Activated naive CD8-positive, alpha-beta T cell treated with anti-CD3 and anti-CD28 coated beads, Interleukin-2, amount 10 ng/mL, durations not matched to agents 7 days and 5 days (primary cell): ENCODE results near the gene KLRC3. TPM values are rescaled to one million over a fixed set of nuclear protein-coding genes. Genes with fewer than 3 reads are reported as not detected.
"Not testable (repeated sequence)": the region's sequence is repeated elsewhere in the genome, so short reads cannot be mapped to it uniquely, and the experiment has no call there.

Experiments used
- ATAC-seq: fragments of 150-1000 bp; cut with Tn5 transposase; one replicate; pipeline ENCODE4 v1.10.0; 2021; ENCODE audit warnings: low read depth, moderate library complexity
- POLR2A ChIA-PET: fragments of 350-600 bp; sonication (Branson Sonifier 250); formaldehyde crosslinking; loops from one replicate; lab custom pipeline; 2021; ENCODE audit warnings: antibody characterized with exemption; lab: Charles Lee
- DNase-seq: peaks from one replicate; pipeline ENCODE4 v3.0.0; 2021
- H3K27ac Mint-ChIP-seq: one replicate; pipeline ENCODE4 v1.8.0; 2022; ENCODE audit warnings: mild to moderate bottlenecking, mixed read lengths
- H3K27me3 Mint-ChIP-seq: one replicate; pipeline ENCODE4 v1.8.0; 2022; ENCODE audit warnings: mild to moderate bottlenecking, moderate library complexity, mixed read lengths
- H3K36me3 Mint-ChIP-seq: one replicate; pipeline ENCODE4 v1.8.0; 2021; ENCODE audit warnings: mild to moderate bottlenecking, mixed read lengths
- H3K4me1 Mint-ChIP-seq: one replicate; pipeline ENCODE4 v1.8.0; 2021; ENCODE audit warnings: mixed read lengths
- H3K4me3 Mint-ChIP-seq: one replicate; pipeline ENCODE4 v1.8.0; 2022; ENCODE audit warnings: mild to moderate bottlenecking, moderate library complexity, mixed read lengths
- H3K9me3 Mint-ChIP-seq: one replicate; pipeline ENCODE4 v1.8.0; 2021; ENCODE audit warnings: mixed read lengths
- total RNA-seq, 2 experiments: library from RNA; stranded (reverse); gene quantifications; one replicate each; pipeline ENCODE4 v1.2.3, GENCODE V29; 2021

Gene KLRC3
- total RNA-seq, result 1 to 10 TPM; 3.0 to 5.6 TPM

- H3K27ac Mint-ChIP-seq, H3K9me3 Mint-ChIP-seq, H3K36me3 Mint-ChIP-seq, ATAC-seq, DNase-seq, H3K4me1 Mint-ChIP-seq, H3K27me3 Mint-ChIP-seq, POLR2A ChIA-PET: not testable (repeated sequence)
- H3K4me3 Mint-ChIP-seq, result peak within 1 kb of the TSS; percentile 54
These were observed at the start of gene KLRC3 for GRCh38 chr12:10420334-10420733. Gene KLRC3 (minus strand): TSS chr12:10420595. CDS start chr12:10420550, 45 bp downstream.

- no peak overlapping the region for H3K27ac Mint-ChIP-seq
These were observed 49.3 kb upstream of the KLRC3 start for GRCh38 chr12:10469701-10470100.

GRCh38 chr12:10466311-10466710, 45.9 kb upstream of the KLRC3 start:
- H3K27ac Mint-ChIP-seq, result no peak overlapping the region
- DNase-seq (no peak), ATAC-seq (no peak)
- POLR2A ChIA-PET, result no interaction called here
- no peaks in the 10 kb centered on the region for H3K27me3 Mint-ChIP-seq
- H3K4me3 Mint-ChIP-seq, result no peak overlapping the region
- H3K36me3 Mint-ChIP-seq, result peaks cover 34% of the 10 kb centered on the region
- H3K4me1 Mint-ChIP-seq, result no peaks in the 10 kb centered on the region
- peaks cover 41% of the 10 kb centered on the region for H3K9me3 Mint-ChIP-seq

More at GRCh38 chr12:10469701-10470100, 49.3 kb upstream of the KLRC3 start:
- no peak for DNase-seq
- H3K9me3 Mint-ChIP-seq, result peaks cover 28% of the 10 kb centered on the region
- H3K4me3 Mint-ChIP-seq, result no peak overlapping the region
- no peaks in the 10 kb centered on the region for H3K4me1 Mint-ChIP-seq
- no peaks in the 10 kb centered on the region for H3K27me3 Mint-ChIP-seq
- H3K36me3 Mint-ChIP-seq, result peaks cover 18% of the 10 kb centered on the region
- POLR2A ChIA-PET, result no interaction called here
- ATAC-seq, result no peak

- ATAC-seq, result no peak
These were observed 37.4 kb upstream of the KLRC3 start for GRCh38 chr12:10457760-10458159.

DNA sequence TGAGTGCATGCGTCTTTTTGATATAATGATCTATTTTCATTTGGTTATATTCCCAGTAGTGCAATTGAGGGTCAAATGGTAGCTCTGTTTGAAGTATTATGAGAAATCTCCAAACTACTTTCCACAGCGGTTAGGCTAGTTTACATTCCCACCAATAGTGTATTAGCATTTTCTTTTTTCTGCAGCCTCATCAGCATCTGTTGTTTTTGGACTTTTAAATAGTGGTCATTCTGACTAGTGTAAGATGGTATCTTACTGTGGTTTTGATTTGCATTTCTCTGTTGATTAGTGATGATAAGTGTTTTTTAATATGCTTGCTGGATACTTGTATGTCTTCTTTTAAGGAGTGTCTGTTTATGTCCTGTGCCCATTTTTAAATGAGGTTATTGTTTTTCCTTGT, 36.5 kb upstream of the KLRC3 start:
- Mint-ChIP-seq H3K4me1 (peaks cover 6% of the 10 kb centered on the region), H3K27ac (no peak overlapping the region), H3K27me3 (no peaks in the 10 kb centered on the region), H3K9me3 (peaks cover 37% of the 10 kb centered on the region), H3K36me3 (peaks cover 38% of the 10 kb centered on the region), H3K4me3 (no peak overlapping the region)
- DNase-seq, result no peak
- POLR2A ChIA-PET, result no interaction called here
- ATAC-seq, result no peak

More at GRCh38 chr12:10457760-10458159, 37.4 kb upstream of the KLRC3 start:
- H3K27ac Mint-ChIP-seq, result no peak overlapping the region
- no peaks in the 10 kb centered on the region for H3K27me3 Mint-ChIP-seq
- H3K4me1 Mint-ChIP-seq, result peaks cover 6% of the 10 kb centered on the region
- H3K4me3 Mint-ChIP-seq, result no peak overlapping the region
- peaks cover 45% of the 10 kb centered on the region for H3K9me3 Mint-ChIP-seq
- POLR2A ChIA-PET, result no interaction called here
- H3K36me3 Mint-ChIP-seq, result peaks cover 45% of the 10 kb centered on the region
- no peak for DNase-seq

- no peak overlapping the region for H3K27ac Mint-ChIP-seq
- POLR2A ChIA-PET, result no interaction called here
- no peaks in the 10 kb centered on the region for H3K27me3 Mint-ChIP-seq
- peaks cover 36% of the 10 kb centered on the region for H3K36me3 Mint-ChIP-seq
- ATAC-seq (no peak), DNase-seq (no peak)
- no peak overlapping the region for H3K4me3 Mint-ChIP-seq
- H3K9me3 Mint-ChIP-seq, result peaks cover 35% of the 10 kb centered on the region
- peaks cover 6% of the 10 kb centered on the region for H3K4me1 Mint-ChIP-seq
These were observed 35.4 kb upstream of the KLRC3 start for GRCh38 chr12:10455766-10456165.

GRCh38 chr12:10454531-10454930, 34.1 kb upstream of the KLRC3 start:
- H3K4me1 Mint-ChIP-seq, result peaks cover 6% of the 10 kb centered on the region
- no peak overlapping the region for H3K27ac Mint-ChIP-seq
- no peak overlapping the region for H3K4me3 Mint-ChIP-seq
- POLR2A ChIA-PET, result no interaction called here
- peaks cover 32% of the 10 kb centered on the region for H3K9me3 Mint-ChIP-seq
- no peak for ATAC-seq
- peaks cover 35% of the 10 kb centered on the region for H3K36me3 Mint-ChIP-seq
- DNase-seq, result no peak
- no peaks in the 10 kb centered on the region for H3K27me3 Mint-ChIP-seq

- H3K9me3 Mint-ChIP-seq, result peaks cover 29% of the 10 kb centered on the region
- peaks cover 11% of the 10 kb centered on the region for H3K4me1 Mint-ChIP-seq
- POLR2A ChIA-PET, result no interaction called here
- H3K36me3 Mint-ChIP-seq, result peaks cover 31% of the 10 kb centered on the region
- ATAC-seq (no peak), DNase-seq (no peak)
- H3K27ac Mint-ChIP-seq, result no peak within 1 kb of the TSS
- no peak within 1 kb of the TSS for H3K4me3 Mint-ChIP-seq
- H3K27me3 Mint-ChIP-seq, result no peaks in the 10 kb centered on the region
These were observed 32.8 kb upstream of the KLRC3 start, which contains the start of gene KLRC1 for GRCh38 chr12:10453156-10453555. Gene KLRC1 (minus strand): TSS chr12:10453377. CDS start chr12:10451156, 2,221 bp downstream.

GRCh38 chr12:10448236-10448635, 27.8 kb upstream of the KLRC3 start:
- DNase-seq (no peak), ATAC-seq (no peak)
- H3K27me3 Mint-ChIP-seq, result no peaks in the 10 kb centered on the region
- no peak overlapping the region for H3K4me3 Mint-ChIP-seq
- H3K4me1 Mint-ChIP-seq, result peaks cover 16% of the 10 kb centered on the region
- H3K36me3 Mint-ChIP-seq, result peaks cover 9% of the 10 kb centered on the region
- no peak overlapping the region for H3K27ac Mint-ChIP-seq
- H3K9me3 Mint-ChIP-seq, result peaks cover 15% of the 10 kb centered on the region
- POLR2A ChIA-PET, result no interaction called here

DNA sequence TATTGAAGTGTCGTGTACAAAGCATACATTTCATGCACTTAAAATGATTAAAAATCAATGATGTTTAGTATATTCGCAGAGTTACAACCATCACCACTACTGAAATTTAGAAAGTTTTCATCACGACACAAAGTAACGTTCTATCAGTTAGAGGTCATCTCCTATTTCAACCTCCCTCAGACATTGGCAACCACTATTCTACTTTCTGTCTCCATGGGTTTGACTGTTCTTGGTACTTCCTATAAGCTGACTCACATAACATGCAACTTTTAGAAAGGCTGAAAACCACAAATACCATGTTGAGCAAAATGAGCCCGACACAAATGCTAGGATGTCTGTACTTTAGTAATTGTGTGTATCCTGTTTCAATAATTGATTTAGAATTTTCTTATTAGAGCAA, 25.7 kb upstream of the KLRC3 start:
- H3K36me3 Mint-ChIP-seq, H3K27ac Mint-ChIP-seq, H3K4me3 Mint-ChIP-seq, H3K27me3 Mint-ChIP-seq, POLR2A ChIA-PET, DNase-seq: not testable (repeated sequence)
- peak; percentile 89 for ATAC-seq
- Mint-ChIP-seq H3K9me3 (peaks cover 13% of the 10 kb centered on the region), H3K4me1 (peaks cover 13% of the 10 kb centered on the region)

- not testable (repeated sequence) for H3K9me3 Mint-ChIP-seq, H3K4me1 Mint-ChIP-seq, ATAC-seq, DNase-seq, H3K27me3 Mint-ChIP-seq, H3K4me3 Mint-ChIP-seq, H3K27ac Mint-ChIP-seq, H3K36me3 Mint-ChIP-seq
- POLR2A ChIA-PET, result interaction anchor here (0.6 kb wide), 1 partner anchor 50 kb away, joined by 4 read pairs; no protein-coding TSS in a partner anchor
These were observed 20.7 kb upstream of the KLRC3 start for GRCh38 chr12:10441144-10441543.

GRCh38 chr12:10439608-10440274, 19.3 kb upstream of the KLRC3 start:
- not testable (repeated sequence) for ATAC-seq

DNA sequence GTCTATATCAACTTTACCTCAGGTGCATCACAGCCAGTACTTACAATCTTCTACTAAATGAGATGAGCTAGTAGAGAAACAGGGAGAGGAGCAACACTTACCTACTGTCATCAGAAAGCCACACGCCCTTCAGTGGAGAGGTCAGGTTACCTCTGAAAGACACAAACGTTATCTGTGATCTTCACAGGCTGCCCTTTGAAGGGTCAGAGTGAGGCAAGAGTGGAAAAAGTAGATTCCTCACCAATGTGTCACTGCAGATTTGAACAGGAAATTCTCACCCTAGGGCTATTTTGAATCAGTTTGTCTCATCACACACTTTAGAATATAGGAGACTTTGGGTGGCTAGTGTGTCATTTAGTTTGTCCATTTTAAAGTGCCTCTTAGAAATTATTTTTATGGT, 17.2 kb upstream of the KLRC3 start:
- H3K4me1 Mint-ChIP-seq, H3K27me3 Mint-ChIP-seq, DNase-seq, H3K36me3 Mint-ChIP-seq, H3K4me3 Mint-ChIP-seq, H3K27ac Mint-ChIP-seq, H3K9me3 Mint-ChIP-seq, POLR2A ChIA-PET: not testable (repeated sequence)
- ATAC-seq, result peak; percentile 36

More at GRCh38 chr12:10439608-10440274, 19.3 kb upstream of the KLRC3 start:
- H3K4me1 Mint-ChIP-seq, DNase-seq, H3K9me3 Mint-ChIP-seq, H3K27ac Mint-ChIP-seq, H3K27me3 Mint-ChIP-seq, H3K4me3 Mint-ChIP-seq, H3K36me3 Mint-ChIP-seq, POLR2A ChIA-PET: not testable (repeated sequence)

DNA sequence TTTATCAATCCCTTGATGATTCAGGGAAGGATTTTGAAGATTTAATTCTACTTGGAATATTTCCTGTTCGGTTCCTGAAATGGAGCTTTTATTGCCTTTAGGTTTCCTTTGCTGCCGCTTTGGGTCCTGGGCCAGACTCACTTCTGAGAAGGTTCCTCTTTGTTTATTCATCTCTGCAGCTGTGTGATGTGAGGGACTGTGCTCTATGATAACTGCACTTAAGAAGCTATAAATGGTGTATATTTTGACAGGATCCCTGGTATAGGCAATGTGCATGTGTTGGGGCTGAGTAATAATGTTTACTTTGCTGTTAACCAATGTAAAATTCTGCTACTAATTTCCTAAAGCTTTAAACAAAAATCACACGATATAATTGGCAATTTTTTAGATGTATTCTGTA, 15.4 kb upstream of the KLRC3 start, which contains the start of gene KLRC2:
TSS of gene KLRC2 (minus strand) at position 195 of the 400 bp plus-strand sequence. CDS start at position 171, 24 bp downstream.
- H3K36me3 Mint-ChIP-seq, H3K27ac Mint-ChIP-seq, POLR2A ChIA-PET, H3K4me3 Mint-ChIP-seq, H3K27me3 Mint-ChIP-seq, DNase-seq, H3K9me3 Mint-ChIP-seq, H3K4me1 Mint-ChIP-seq: not testable (repeated sequence)
- ATAC-seq, result peak; percentile 67
